Measurements from ENCODE around the gene SORCS1.

- TF ChIP-seq CTCF (conservative IDR thresholded peaks at IDR 0.05), result no peak
- no peak for TF ChIP-seq EZH2 (IDR thresholded peaks at IDR 0.05; ENCODE audit: low read depth)
Measured at GRCh38 chr10:107098326-107098725, 66.2 kb downstream of the SORCS1 start.

All from PC-9 (cell line).